ENCODE results near the gene FBN2. TPM values are rescaled to one million over a fixed set of nuclear protein-coding genes. Genes with fewer than 3 reads are reported as not detected.

The FBN2 gene
- total and polyA plus RNA-seq, 9 donors: 0.23 to 3.5 (median 1.0) TPM

GRCh38 chr5:128234928-128235641 lies 303.0 kb downstream of the FBN2 start:
- no peak for DNase-seq
- Histone ChIP-seq H3K4me3 (no peak overlapping the region), H3K4me1 (ENCODE audit: insufficient read depth) (peaks cover 2% of the 10 kb centered on the region), H3K27me3 (no peaks in the 10 kb centered on the region), H3K27ac (no peak overlapping the region), H3K9me3 (no peaks in the 10 kb centered on the region), H3K36me3 (no peaks in the 10 kb centered on the region)
- intact Hi-C loops (cut with DNase I): no loop called here
- TF ChIP-seq CTCF (IDR thresholded peaks at IDR 0.05) (no peak), POLR2A (IDR thresholded peaks at IDR 0.05) (no peak), EP300 (IDR thresholded peaks at IDR 0.05) (no peak)
- 95 to 97% (median 96%) methylated on average over 7 of the region's 7 CpGs for WGBS, 3 donors

- Histone ChIP-seq H3K4me1 (ENCODE audit: insufficient read depth) (peaks cover 2% of the 10 kb centered on the region), H3K27me3 (no peaks in the 10 kb centered on the region), H3K4me3 (no peak overlapping the region), H3K36me3 (no peaks in the 10 kb centered on the region), H3K27ac (no peak overlapping the region), H3K9me3 (no peaks in the 10 kb centered on the region)
- TF ChIP-seq EP300 (IDR thresholded peaks at IDR 0.05) (no peak), CTCF (IDR thresholded peaks at IDR 0.05) (no peak), POLR2A (IDR thresholded peaks at IDR 0.05) (no peak)
- intact Hi-C loops (cut with DNase I): no loop called here
- 6 to 14% (median 7%) methylated on average over 3 of the region's 3 CpGs for WGBS, 3 donors
- no peak for DNase-seq
Measured at GRCh38 chr5:128228521-128228920, 309.5 kb downstream of the FBN2 start.

GRCh38 chr5:128228008-128228407 lies 310.0 kb downstream of the FBN2 start:
- 33 to 43% (median 39%) methylated on average over 3 of the region's 3 CpGs for WGBS, 3 donors
- no peak overlapping the region for H3K27ac ChIP-seq
- H3K4me3 ChIP-seq: no peak overlapping the region
- DNase-seq: no peak
- H3K27me3 ChIP-seq: no peaks in the 10 kb centered on the region
- intact Hi-C loops (cut with DNase I): no loop called here
- H3K9me3 ChIP-seq: no peaks in the 10 kb centered on the region
- H3K4me1 ChIP-seq (ENCODE audit: insufficient read depth): peaks cover 2% of the 10 kb centered on the region
- TF ChIP-seq POLR2A (IDR thresholded peaks at IDR 0.05) (no peak), EP300 (IDR thresholded peaks at IDR 0.05) (no peak), CTCF (IDR thresholded peaks at IDR 0.05) (no peak)
- no peaks in the 10 kb centered on the region for H3K36me3 ChIP-seq

- Histone ChIP-seq H3K27ac (no peak overlapping the region), H3K9me3 (no peaks in the 10 kb centered on the region), H3K36me3 (no peaks in the 10 kb centered on the region), H3K27me3 (no peaks in the 10 kb centered on the region), H3K4me1 (ENCODE audit: insufficient read depth) (peaks cover 2% of the 10 kb centered on the region), H3K4me3 (no peak overlapping the region)
- no peak for DNase-seq
- TF ChIP-seq EP300 (IDR thresholded peaks at IDR 0.05) (no peak), POLR2A (IDR thresholded peaks at IDR 0.05) (no peak)
- intact Hi-C loops (cut with DNase I): no loop called here
- 88 to 99% (median 96%) methylated on average over 2 of the region's 2 CpGs for WGBS, 3 donors
Measured at GRCh38 chr5:128225245-128226030, 312.6 kb downstream of the FBN2 start.

- TF ChIP-seq EP300 (IDR thresholded peaks at IDR 0.05) (no peak), CTCF (IDR thresholded peaks at IDR 0.05) (no peak), POLR2A (IDR thresholded peaks at IDR 0.05) (no peak)
Measured at GRCh38 chr5:128224336-128224735, 313.7 kb downstream of the FBN2 start.

More at GRCh38 chr5:128224336-128224735, 313.7 kb downstream of the FBN2 start:
- no peaks in the 10 kb centered on the region for H3K27me3 ChIP-seq
- no peak for DNase-seq
- H3K9me3 ChIP-seq: no peaks in the 10 kb centered on the region
- no peak overlapping the region for H3K27ac ChIP-seq
- intact Hi-C loops (cut with DNase I): no loop called here
- no peaks in the 10 kb centered on the region for H3K36me3 ChIP-seq
- H3K4me3 ChIP-seq: no peak overlapping the region
- H3K4me1 ChIP-seq (ENCODE audit: insufficient read depth): peaks cover 2% of the 10 kb centered on the region
- 73 to 80% (median 79%) methylated on average over 1 of the region's 1 CpG for WGBS, 3 donors
